CD4-positive, alpha-beta T cell (primary cell): ENCODE data around the gene TMEM74B. TPM values are rescaled to one million over a fixed set of nuclear protein-coding genes. Genes with fewer than 3 reads are reported as not detected.

Experiments
- ATAC-seq: fragments of 200-7000 bp; cut with Tn5 transposase; one replicate; pipeline ENCODE4 v1.10.0; 2022; ENCODE audit warnings: mild to moderate bottlenecking; ENCODE audit not compliant: poor library complexity
- CTCF ChIA-PET: fragments of 350-600 bp; sonication (Branson Sonifier 250); formaldehyde crosslinking; loops from one replicate; lab custom pipeline; 2021; ENCODE audit warnings: antibody characterized with exemption, inconsistent platforms; lab: Charles Lee
- POLR2A ChIA-PET: fragments of 350-600 bp; sonication (Branson Sonifier 250); formaldehyde crosslinking; loops from one replicate; lab custom pipeline; 2021; ENCODE audit warnings: antibody characterized with exemption, inconsistent platforms; lab: Charles Lee
- DNase-seq, 14 experiments: peaks; one replicate each; pipeline ENCODE4 v3.0.0-alpha.2; 2013 to 2020; ENCODE audit warnings: mixed read lengths in 2 of 14
- H3K27ac ChIP-seq, 2 donors: one replicate each; pipeline versions ENCODE4 v1.5.1 to v1.7.0; 2013; ENCODE audit warnings: low read length in 2 of 2, low read depth in 1 of 2, mild to moderate bottlenecking in 1 of 2
- H3K27me3 ChIP-seq, 2 experiments: 1 replicate in 1 of 2; 2 replicates in 1 of 2; pipeline versions ENCODE4 v1.6.1 to v1.7.0; 2013; ENCODE audit warnings: low read length in 2 of 2, control low read depth in 1 of 2, mild to moderate bottlenecking in 1 of 2, moderate library complexity in 1 of 2; ENCODE audit not compliant: insufficient read depth in 2 of 2, control insufficient read depth in 1 of 2
- H3K36me3 ChIP-seq: one replicate; pipeline ENCODE4 v1.6.1; 2013; ENCODE audit warnings: low read length, control low read depth; ENCODE audit not compliant: insufficient read depth
- H3K4me1 ChIP-seq: one replicate; pipeline ENCODE4 v1.6.1; 2013; ENCODE audit warnings: low read length, control low read depth; ENCODE audit not compliant: insufficient read depth
- H3K4me3 ChIP-seq: one replicate; pipeline ENCODE4 v1.5.1; 2013; ENCODE audit warnings: mild to moderate bottlenecking, low read length, moderate library complexity
- H3K9me3 ChIP-seq, 2 experiments: 1 replicate in 1 of 2; 2 replicates in 1 of 2; pipeline versions ENCODE4 v1.6.1 to v1.7.0; 2013; ENCODE audit warnings: low read length in 2 of 2, mild to moderate bottlenecking in 2 of 2, control low read depth in 1 of 2, moderate library complexity in 1 of 2; ENCODE audit not compliant: control insufficient read depth in 1 of 2, insufficient read depth in 1 of 2
- H3K27ac Mint-ChIP-seq: one replicate; pipeline ENCODE4 v1.8.0; 2020; ENCODE audit warnings: mixed read lengths
- H3K27me3 Mint-ChIP-seq: one replicate; pipeline ENCODE4 v1.8.0; 2021; ENCODE audit warnings: mixed read lengths
- H3K36me3 Mint-ChIP-seq: one replicate; pipeline ENCODE4 v1.8.0; 2021; ENCODE audit warnings: low read depth, mixed read lengths
- H3K4me1 Mint-ChIP-seq: one replicate; pipeline ENCODE4 v1.8.0; 2021; ENCODE audit warnings: low read depth, mixed read lengths
- H3K4me3 Mint-ChIP-seq: one replicate; pipeline ENCODE4 v1.8.0; 2020; ENCODE audit warnings: mild to moderate bottlenecking, mixed read lengths
- H3K9me3 Mint-ChIP-seq: one replicate; pipeline ENCODE4 v1.8.0; 2020; ENCODE audit warnings: mixed read lengths
- CTCF ChIP-seq: fragments of 200-600 bp; IDR thresholded peaks from one replicate; pipeline ENCODE4 v1.8.0; 2022; ENCODE audit warnings: antibody characterized with exemption, mild to moderate bottlenecking
- intact Hi-C, 2 experiments: fragments of 100-400 bp; cut with DNase I in 1 of 2; cut with micrococcal nuclease in 1 of 2; formaldehyde crosslinking; loops; one replicate each; pipeline versions ENCODE4 v1.15.1 to v1.9.0; 2023 to 2025; cut with DNase I, micrococcal nuclease
- total RNA-seq, 174 experiments: library from RNA in 2 of 174; stranded (reverse) in 2 of 174; gene quantifications; one replicate each; pipeline ENCODE4 v1.2.3 and lab custom pipeline; 2021 to 2026

TMEM74B gene
- total RNA-seq, 2 experiments from 2014 or later, result 0.17 TPM; not detected in 1

- no peak for ATAC-seq
- H3K4me3 ChIP-seq, result no peak overlapping the region
- CTCF ChIA-PET, result no interaction called here
- Mint-ChIP-seq H3K4me1 (no peaks in the 10 kb centered on the region), H3K27me3 (peaks cover 8% of the 10 kb centered on the region), H3K27ac (no peak overlapping the region), H3K4me3 (no peak overlapping the region), H3K9me3 (no peaks in the 10 kb centered on the region), H3K36me3 (peaks cover 49% of the 10 kb centered on the region)
- no peaks in the 10 kb centered on the region for H3K4me1 ChIP-seq
- H3K27ac ChIP-seq, result no peak overlapping the region
- intact Hi-C loops, result no loop called here
- H3K36me3 ChIP-seq, result peaks cover 25% of the 10 kb centered on the region
- H3K9me3 ChIP-seq, result no peaks in the 10 kb centered on the region
- no peak for TF ChIP-seq CTCF
- no peak for DNase-seq
- POLR2A ChIA-PET, result no interaction called here
- H3K27me3 ChIP-seq, result no peaks in the 10 kb centered on the region
These were observed 7.1 kb downstream of the TMEM74B start for GRCh38 chr20:1177680-1178079.

GRCh38 chr20:1174787-1175186 is 10.0 kb downstream of the TMEM74B start:
- no peaks in the 10 kb centered on the region for H3K9me3 ChIP-seq
- ChIA-PET CTCF (no interaction called here), POLR2A (no interaction called here)
- H3K27me3 ChIP-seq, result no peaks in the 10 kb centered on the region
- H3K36me3 ChIP-seq, result peaks cover 48% of the 10 kb centered on the region
- H3K36me3 Mint-ChIP-seq, result peaks cover 78% of the 10 kb centered on the region
- no peaks in the 10 kb centered on the region for H3K4me1 ChIP-seq
- no peak overlapping the region for H3K27ac Mint-ChIP-seq
- DNase-seq (no peak), ATAC-seq (no peak)
- no peaks in the 10 kb centered on the region for H3K27me3 Mint-ChIP-seq
- intact Hi-C loops, result no loop called here
- H3K4me3 ChIP-seq, result no peak overlapping the region
- no peaks in the 10 kb centered on the region for H3K4me1 Mint-ChIP-seq
- TF ChIP-seq CTCF, result no peak
- H3K27ac ChIP-seq, result no peak overlapping the region
- H3K4me3 Mint-ChIP-seq, result no peak overlapping the region
- no peaks in the 10 kb centered on the region for H3K9me3 Mint-ChIP-seq

DNA sequence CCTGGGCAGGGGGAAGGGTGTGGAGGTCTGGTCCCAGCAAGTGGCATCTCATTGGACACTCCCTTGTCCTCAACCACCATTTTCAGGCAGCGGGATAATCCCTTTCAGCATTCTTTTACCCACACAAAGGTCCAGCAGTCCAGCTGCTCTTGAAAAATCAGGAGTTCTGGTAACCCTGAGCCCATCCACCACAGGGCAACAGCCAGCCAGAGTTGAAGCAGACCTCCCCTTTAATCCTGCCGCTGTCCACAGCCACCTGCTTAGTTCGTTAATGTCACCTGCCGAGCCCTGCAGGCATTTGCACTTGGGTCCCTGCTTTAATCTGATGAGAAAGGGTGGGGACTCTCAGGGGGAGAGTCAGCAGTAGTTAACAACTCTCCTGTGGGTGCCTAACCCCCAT is 11.1 kb downstream of the TMEM74B start:
- no peak overlapping the region for H3K27ac ChIP-seq
- H3K4me1 Mint-ChIP-seq, result no peaks in the 10 kb centered on the region
- CTCF ChIA-PET, result no interaction called here
- POLR2A ChIA-PET, result no interaction called here
- peaks cover 89% of the 10 kb centered on the region for H3K36me3 Mint-ChIP-seq
- H3K36me3 ChIP-seq, result peaks cover 58% of the 10 kb centered on the region
- no peaks in the 10 kb centered on the region for H3K27me3 ChIP-seq
- ATAC-seq, result no peak
- H3K27ac Mint-ChIP-seq, result no peak overlapping the region
- no peaks in the 10 kb centered on the region for H3K9me3 ChIP-seq
- no peak overlapping the region for H3K4me3 ChIP-seq
- intact Hi-C loops, result no loop called here
- no peak for DNase-seq
- no peaks in the 10 kb centered on the region for H3K9me3 Mint-ChIP-seq
- H3K4me1 ChIP-seq, result no peaks in the 10 kb centered on the region
- TF ChIP-seq CTCF, result no peak
- no peak overlapping the region for H3K4me3 Mint-ChIP-seq
- no peaks in the 10 kb centered on the region for H3K27me3 Mint-ChIP-seq
